Measurements from ENCODE around the gene LTB4R2.

- TF ChIP-seq POLR2A (IDR thresholded peaks at IDR 0.05), result no peak
- no peak for TF ChIP-seq EP300 (IDR thresholded peaks at IDR 0.05)
- no peak for TF ChIP-seq POLR2AphosphoS5 (IDR thresholded peaks at IDR 0.05)
- TF ChIP-seq CTCF (IDR thresholded peaks at IDR 0.05), result no peak
Measured at GRCh38 chr14:24307156-24307574, 2.8 kb upstream of the LTB4R2 start.

Data from sigmoid colon (tissue), 4 donors.